Airway epithelial cell (primary cell): ENCODE data around the gene TRMT61A. TPM values are rescaled to one million over a fixed set of nuclear protein-coding genes. Genes with fewer than 3 reads are reported as not detected.

Experiments used
- total RNA-seq: library from RNA; depleted of rRNA; stranded (reverse); fragments of >200 nt; gene quantifications from 2 replicates; pipeline ENCODE4 v1.2.3, GENCODE V29; 2015

TRMT61A gene
- 11.8 and 13.8 TPM in 2 replicates for total RNA-seq

DNA sequence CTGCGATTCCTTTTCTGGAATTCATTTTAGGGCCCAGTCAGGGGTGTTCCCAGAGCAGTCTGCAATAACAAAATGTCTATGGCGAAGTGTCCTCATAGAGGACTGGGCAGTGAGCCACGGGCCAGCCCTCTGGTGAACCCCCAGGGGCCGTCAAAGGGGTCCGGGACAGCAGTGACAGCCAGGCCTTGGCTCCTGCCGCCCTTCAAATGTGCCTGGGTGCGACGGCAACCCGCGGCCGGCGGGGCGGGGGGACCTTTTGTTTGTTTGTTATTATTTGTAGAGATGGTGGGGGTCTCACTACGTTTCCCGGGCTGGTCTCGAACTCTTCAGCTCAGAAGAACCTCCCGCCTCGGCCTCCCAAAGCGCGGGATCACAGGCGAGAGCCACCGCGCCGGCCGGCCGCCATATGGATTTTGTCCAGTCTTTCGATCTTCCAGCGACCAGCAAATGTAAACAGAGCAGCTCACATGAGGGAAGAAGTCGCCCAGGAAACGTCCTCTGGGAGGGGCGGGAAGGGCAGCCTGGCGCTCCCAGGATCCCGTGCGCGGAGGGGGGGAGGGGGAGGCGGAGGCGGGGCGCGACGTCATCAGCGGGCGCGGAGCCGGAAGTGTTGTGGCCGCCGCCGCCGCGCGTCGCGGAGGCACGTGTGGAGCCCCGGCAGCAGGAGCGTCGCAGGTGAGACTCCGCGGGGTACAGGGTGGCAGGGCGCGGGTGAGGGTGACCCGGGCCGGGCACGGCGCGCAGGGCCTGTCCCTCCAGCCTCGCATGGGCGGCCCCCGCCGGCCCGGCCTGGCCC is at the start of gene TRMT61A:
Gene TRMT61A, plus strand, starts transcription at position 610 of the 796 bp plus-strand sequence. CDS start 783 bp downstream, outside the sequence.

DNA sequence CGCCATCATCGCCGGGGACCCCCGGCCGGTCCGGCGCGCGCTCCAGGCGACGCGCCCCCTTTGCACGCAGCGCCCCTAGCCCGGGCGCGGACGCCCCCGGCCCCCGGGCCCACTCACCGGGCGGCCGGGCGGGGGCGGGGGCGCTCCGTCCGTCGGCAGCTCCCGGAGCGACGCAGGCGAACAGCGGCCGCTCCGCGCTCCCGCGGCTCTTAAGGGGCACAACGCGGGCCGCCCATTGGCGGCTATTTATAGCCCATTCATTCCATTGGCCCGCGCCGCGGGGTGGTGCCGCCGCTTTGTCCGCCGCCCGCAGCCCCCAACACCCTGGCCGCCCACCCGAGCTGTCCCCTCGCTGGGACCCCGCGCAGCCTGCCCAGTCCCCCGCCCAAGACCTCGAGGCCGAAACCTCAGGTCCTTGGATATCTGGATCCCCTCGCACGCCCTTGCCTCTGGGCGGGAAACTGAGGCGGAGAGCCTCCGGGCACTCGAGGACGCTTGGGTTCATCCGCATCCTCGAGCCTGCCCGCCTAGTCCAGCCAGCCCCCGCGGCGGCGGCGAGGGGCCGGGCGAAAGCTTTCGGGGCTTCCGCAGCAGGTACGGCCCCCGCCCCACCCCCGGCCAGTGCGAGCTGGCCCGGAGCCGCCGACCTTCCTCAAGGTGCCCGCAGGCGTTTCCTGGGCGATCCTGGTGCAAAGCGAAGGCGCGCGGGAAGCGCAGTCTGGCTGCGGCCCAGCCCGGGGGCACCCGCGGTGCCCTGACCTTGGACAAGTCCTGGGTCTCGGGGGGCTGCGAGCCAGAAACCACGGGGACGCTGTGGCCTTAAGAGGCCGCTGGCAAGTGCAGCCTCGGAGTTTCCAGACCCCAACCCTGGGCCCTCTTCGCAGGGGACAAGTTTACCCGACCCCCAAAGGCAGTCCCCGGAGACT is 6.1 kb upstream of the TRMT61A start, which contains the start of gene CKB:
Gene CKB, minus strand, starts transcription at position 182 of the 926 bp plus-strand sequence. CDS start 337 bp downstream, outside the sequence.

DNA sequence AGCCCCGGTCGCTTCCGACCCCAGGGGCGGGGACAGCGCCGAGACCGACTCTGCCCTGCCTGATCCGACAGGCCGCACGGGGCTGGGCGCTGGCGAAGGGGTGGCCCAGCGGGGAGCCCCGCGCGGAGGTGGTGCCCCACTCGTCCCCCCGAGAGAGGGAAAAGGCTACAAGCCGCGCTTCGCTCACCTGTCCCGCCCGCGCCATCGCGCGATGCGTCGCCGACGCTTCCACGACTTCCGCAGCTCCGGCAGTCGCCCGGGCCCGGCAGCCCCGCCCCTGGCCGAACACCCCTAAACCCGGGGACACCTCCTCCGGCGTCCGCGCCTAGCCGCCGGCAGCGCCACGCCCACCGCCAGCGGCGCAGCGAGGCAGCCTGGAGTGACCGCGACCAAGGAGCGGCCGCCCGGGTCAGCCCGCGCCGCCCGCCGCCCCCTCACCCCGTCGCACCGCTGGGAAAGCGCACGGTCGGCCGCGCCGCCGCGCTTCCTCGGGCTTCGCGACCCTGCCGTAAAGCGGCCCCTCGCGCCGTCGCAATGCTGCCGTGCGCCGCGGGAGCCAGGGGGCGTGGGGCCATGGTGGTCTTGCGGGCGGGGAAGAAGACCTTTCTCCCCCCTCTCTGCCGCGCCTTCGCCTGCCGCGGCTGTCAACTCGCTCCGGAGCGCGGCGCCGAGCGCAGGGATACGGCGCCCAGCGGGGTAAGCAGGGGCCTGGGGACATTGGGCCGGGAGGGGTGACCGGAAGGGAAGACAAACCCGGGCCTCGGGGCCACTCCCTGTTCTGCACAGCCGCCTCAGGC is 33.6 kb downstream of the TRMT61A start, which contains the start of the genes BAG5 and COA8:
Gene BAG5, minus strand, starts transcription at position 229 of the 797 bp plus-strand sequence. CDS start 1,493 bp downstream, outside the sequence.
Gene COA8, plus strand, starts transcription at position 532 of the 797 bp plus-strand sequence. Its CDS starts 42 bp downstream, at position 574.

Other genes with a start within 250 kb of the TRMT61A start
- gene EIF5, start 195.0 kb upstream of the TRMT61A start, total RNA-seq = 117 and 136 TPM in 2 replicates
- 61.0 and 62.8 TPM in 2 replicates for gene MARK3, start 143.8 kb upstream of the TRMT61A start, total RNA-seq
- 220 and 267 TPM in 2 replicates for gene CKB, start 6.4 kb upstream of the TRMT61A start, total RNA-seq
- gene BAG5, start 33.5 kb downstream of the TRMT61A start, total RNA-seq = 26.1 and 26.6 TPM in 2 replicates
- gene COA8, start 33.8 kb downstream of the TRMT61A start, total RNA-seq = 24.8 and 26.5 TPM in 2 replicates
- 157 TPM in 2 replicates for gene KLC1, start 100.0 kb downstream of the TRMT61A start, total RNA-seq
- 34.8 and 38.9 TPM in 2 replicates for gene XRCC3, start 186.3 kb downstream of the TRMT61A start, total RNA-seq
- gene ZFYVE21, start 186.6 kb downstream of the TRMT61A start, total RNA-seq = 85.5 and 90.7 TPM in 2 replicates